Stimulated activated CD8-positive, alpha-beta memory T cell treated with anti-CD3 and anti-CD28 coated beads, Interleukin-12 subunit alpha, Interleukin-12 subunit beta, amount 100 ng/mL, for 24 hours (primary cell): Measurements from ENCODE around the gene DAW1.
"Not testable (repeated sequence)": the region's sequence is repeated elsewhere in the genome, so short reads cannot be mapped to it uniquely, and the experiment has no call there.

Experiments used
- DNase-seq: peaks from one replicate; pipeline ENCODE4 v3.0.0-alpha.2; 2020; ENCODE audit errors: extremely low read depth

The DAW1 gene

DNA sequence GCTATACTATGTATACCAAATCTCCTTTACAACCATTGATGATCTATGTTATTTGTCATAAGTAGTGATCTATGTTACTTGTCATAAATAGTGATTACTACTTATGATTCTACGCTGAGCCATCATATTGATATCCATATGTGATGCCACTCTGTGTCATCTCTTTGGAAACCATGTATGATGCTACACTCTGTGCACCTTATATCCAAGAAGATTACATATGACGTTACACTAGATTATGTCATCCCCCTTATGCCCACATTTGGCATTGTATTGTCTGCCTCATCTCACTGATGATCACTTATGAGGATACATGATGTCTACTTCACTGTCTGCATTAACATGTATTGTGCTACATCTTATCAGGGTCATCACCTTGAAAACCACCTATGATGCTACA lies 42.9 kb downstream of the DAW1 start:
- no peak for DNase-seq

DNA sequence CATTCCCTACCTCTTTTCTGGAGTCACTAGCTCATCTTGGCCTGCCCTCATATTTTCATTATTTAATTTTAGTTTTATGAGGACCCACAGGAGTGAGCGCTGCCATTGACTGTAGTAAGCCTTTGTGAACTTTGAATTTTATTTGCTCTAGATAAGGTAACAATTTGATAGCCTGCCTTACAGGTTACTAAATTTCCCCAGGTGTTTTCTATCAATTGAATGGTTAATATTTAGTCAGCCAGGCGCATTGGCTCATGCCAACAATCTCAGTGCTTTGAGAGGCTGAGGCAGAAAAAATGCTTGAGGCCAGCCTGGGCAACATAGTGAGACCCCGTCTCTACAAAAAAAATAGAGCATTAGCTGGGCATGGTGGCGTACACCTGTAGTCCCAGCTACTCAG lies 50.2 kb downstream of the DAW1 start:
- no peak for DNase-seq

DNA sequence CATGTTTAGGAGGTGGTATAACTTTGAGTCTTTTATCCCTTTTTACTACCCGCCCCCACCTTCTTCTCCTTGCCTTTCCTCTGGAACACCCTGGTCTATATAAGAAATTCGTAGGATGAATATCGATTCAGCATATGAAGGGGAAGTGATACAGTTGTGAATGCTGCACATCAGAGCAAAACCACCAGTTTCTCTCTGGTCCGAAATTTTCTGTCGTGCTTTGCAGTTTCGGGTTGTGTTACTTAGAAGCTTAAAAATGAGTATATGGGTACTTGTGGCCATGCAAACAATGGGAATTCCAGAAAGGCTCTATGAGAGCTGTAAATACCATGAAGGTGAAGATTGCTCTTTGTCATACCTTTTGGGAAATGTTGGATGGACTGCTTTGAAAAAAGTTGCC lies 60.6 kb downstream of the DAW1 start:
- DNase-seq, result no peak

DNA sequence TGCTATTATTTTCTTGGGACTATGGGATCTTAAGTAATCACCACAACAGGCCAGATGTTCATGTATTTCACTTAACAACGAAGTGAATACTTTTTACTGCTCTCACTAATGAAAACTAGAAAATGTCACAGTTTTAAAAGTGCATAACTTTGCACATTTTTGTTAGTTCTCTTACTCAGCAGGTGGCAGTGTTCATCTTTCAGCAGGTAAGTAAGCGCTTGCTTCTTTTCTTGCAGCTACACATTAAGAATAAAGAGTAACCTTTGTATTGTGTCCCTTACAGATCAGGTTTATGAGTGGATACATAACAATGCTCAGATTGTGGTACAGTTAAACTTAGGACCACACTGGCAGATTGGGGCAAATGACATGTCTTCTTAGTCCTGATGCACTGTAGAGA lies 61.0 kb downstream of the DAW1 start:
- no peak for DNase-seq

DNA sequence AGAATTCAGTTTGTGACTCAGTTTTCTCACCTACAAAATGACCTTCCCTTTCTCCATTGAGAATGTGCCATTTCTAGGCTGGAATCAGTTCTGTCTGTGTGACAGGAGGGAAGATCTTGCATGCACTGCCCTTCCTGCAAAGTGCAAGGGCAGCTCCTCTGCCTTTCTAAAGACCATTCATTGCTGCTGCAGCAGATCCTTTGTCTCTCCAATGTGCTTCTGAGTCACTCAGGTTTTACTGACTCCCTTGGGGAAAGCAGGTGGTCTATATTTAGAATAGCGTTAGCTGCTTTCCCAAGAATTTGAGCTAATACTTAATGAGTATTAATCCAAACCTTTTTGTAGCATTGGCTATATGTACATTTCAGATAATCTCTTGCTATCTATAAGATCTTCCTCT lies 62.5 kb downstream of the DAW1 start:
- DNase-seq, result no peak

DNA sequence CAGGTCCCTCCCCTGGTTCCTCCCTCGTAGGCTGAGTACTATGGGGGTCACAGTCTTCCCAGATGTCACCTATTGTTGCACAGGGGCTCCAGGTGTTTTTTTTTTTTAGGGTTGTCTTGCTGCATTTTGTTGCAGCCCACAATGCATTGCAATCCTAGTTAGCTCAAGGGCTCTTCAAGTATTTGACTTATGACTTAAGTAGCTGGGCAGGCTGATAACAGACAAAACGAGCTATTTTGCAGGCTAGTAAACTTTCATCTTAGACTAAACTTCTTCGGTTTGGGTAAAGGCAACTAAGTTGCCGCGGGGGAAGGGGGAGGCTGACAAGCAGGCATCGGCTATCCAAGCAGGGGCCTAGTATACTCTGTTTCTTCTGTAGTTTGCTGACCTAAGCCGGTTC lies 64.8 kb downstream of the DAW1 start:
- DNase-seq, result not testable (repeated sequence)

DNA sequence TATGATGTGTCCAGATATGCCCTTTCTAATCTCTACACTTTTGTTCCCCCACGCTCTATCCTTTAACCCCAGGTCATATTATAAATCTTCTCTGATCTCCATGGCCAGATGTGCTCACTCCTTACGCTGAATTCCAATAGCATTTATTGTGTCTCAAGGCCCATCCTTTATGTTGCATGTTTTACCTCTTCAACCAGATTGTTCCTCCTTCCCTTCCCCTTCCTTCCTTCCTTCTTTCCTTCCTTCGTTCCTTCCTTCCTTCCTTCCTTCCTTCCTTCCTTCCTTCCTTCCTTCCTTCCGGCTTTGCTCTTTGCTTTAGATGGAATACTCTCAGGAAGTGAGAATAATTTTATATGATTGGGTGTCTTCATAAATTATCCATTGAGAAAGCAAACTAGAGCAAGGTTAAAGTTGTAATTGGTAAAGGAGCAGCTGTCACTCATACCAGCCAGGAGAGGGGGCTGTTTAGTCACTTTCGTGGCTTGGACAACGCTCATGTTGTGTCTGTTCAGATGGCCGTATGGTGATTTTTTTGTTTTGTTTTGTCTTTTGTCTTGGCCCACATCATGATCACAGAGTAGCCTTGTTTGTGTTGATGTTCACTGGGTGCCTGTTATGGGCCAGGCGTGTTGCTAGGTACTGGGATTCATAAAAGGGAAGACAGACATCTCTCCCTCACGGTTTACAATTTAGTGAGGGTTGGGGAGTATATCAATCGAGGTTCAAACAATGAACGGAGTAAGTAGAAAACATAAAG lies 68.0 kb downstream of the DAW1 start:
- DNase-seq, result no peak

DNA sequence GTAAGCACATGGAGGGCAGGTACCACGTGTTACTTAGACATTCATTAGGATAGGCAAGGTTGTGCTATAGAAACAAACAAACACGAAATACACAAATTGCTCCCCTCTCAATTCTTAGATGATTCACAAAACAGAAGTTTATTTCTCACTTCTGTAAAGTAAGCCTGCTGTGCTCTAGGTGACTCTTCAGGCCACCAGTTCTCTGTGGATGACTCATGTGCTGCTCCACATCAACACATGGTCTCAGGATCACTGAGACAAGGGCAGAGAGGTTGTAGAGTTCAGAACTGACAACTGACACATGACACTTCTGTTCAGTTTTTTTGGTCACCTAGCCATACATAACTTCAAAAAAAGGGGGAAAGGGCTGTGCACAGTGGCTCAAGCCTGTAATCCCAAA lies 70.6 kb downstream of the DAW1 start:
- no peak for DNase-seq

DNA sequence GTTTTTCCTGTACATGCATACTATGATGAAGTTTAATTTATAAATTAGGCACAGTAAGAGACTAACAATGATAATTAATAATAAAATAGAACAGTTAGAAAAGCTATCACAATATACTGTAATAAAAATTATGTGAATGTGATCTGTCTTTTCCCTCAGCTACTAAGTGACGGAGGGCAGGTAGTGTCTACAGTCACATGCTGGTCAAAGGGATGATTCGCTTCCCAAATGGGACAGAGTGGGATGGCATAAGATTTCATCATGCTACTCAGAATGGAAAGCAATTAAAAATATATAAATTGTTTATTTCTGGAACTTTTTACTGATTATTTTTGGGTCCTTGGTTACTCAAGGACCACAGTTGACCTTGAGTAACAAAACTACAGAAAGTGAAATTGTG lies 71.5 kb downstream of the DAW1 start:
- DNase-seq, result no peak

DNA sequence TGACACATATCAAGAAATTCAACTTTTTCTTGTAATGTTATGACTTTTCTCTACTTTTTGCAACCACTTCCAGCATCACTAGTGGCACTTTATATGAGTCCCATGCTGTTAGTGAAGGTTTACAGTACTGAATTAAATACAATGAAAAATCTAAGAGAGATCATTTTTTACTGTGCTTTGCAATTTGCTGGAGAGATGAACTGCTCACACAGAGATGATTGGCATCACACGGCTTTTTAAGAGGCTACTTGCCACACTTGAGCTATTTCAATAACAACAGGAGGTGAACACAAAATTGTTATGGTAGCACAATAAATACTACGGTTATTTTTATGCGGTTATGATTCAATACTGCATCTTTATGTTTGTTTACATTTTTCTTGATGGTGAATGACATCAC lies 88.9 kb downstream of the DAW1 start:
- no peak for DNase-seq

DNA sequence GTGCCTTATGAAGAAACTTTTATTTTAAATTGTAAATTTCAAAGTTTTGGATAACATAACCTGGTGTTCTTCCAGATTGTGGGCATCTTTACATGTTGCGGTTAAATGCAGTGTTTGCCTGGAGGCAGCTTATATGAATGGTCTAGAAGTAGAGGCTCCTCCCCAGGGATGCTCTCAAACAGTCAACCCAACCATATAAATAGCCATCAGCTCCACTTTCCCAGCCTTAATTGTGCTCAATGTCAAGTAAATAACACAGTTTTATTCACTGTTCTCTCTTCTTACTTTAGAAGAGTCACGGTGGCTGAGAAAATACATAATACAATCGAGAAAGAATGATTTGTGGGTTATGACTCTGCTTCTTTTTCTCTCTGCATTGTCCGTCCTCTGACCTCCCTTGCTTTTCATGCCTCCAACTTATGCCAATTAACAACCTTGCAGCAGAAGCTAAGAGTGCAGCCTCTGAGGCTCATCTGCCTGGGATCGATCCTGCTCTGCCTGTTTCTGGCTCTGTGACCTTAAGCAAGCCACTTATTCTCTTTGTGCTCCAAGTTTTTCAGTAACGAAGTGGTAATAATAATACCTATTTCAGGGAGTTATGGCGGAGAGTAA lies 100.3 kb downstream of the DAW1 start:
- no peak for DNase-seq

DNA sequence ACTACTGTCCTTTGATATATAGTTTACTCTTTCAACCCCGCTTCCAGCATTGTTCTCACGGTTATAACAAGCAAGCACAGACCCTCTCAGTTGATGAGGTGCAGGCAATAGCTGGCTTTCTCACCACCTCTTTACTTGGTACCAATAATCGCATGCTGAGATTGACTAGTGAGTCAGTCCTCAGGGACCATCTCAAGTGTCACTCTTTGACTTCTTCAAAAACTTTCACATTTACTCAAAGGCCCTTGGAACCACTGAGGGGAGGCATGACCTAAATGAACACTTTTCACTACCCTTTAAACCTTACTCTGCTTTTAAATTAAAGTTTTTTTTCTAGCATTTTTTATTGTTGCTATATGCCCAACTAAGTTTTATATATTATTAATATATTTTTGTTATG lies 101.8 kb downstream of the DAW1 start:
- DNase-seq, result no peak
